Right lobe of liver (tissue), 6 donors: ENCODE data around the gene REV3L. TPM values are rescaled to one million over a fixed set of nuclear protein-coding genes. Genes with fewer than 3 reads are reported as not detected.
A peak's percentile ranks its signal among the peaks of the same experiment; 100 is the strongest.
"Not testable (repeated sequence)": the region's sequence is repeated elsewhere in the genome, so short reads cannot be mapped to it uniquely, and the experiment has no call there.

Source experiments
- ATAC-seq, 4 donors: fragments of 200-7000 bp; cut with Tn5 transposase; one replicate each; pipeline ENCODE4 v1.9.1; 2020; ENCODE audit warnings: mild to moderate bottlenecking in 4 of 4, moderate library complexity in 4 of 4
- DNase-seq, 3 donors: peaks; one replicate each; pipeline ENCODE4 v3.0.0-alpha.2; 2020
- H3K27ac ChIP-seq, 3 donors: fragments of 200-600 bp; one replicate each; pipeline ENCODE4 v1.8.0; 2022
- H3K27me3 ChIP-seq, 2 donors: fragments of 200-600 bp; one replicate each; pipeline ENCODE4 v1.8.0; 2022
- H3K36me3 ChIP-seq, 4 donors: fragments of 200-600 bp; sonication (generic) in 1 of 4; one replicate each; pipeline versions ENCODE4 v1.5.1 to v1.8.0; 2017 to 2022; ENCODE audit warnings: control low read depth in 1 of 4
- H3K4me1 ChIP-seq, 4 donors: fragments of 200-600 bp; sonication (generic) in 1 of 4; one replicate each; pipeline versions ENCODE4 v1.5.1 to v1.8.0; 2017 to 2022; ENCODE audit warnings: control low read depth in 1 of 4
- H3K4me3 ChIP-seq, 3 donors: fragments of 200-600 bp; one replicate each; pipeline ENCODE4 v1.8.0; 2022
- H3K9me3 ChIP-seq, 4 donors: fragments of 200-600 bp; sonication (generic) in 1 of 4; one replicate each; pipeline versions ENCODE4 v1.5.1 to v1.8.0; 2017 to 2022; ENCODE audit warnings: control low read depth in 1 of 4
- CTCF ChIP-seq, 4 donors: fragments of 200-600 bp in 3 of 4; fragments of 450-650 bp in 1 of 4; IDR thresholded peaks; one replicate each; pipeline versions ENCODE4 v1.5.1 to v1.8.0; 2016 to 2022; ENCODE audit warnings: antibody characterized with exemption in 4 of 4, mild to moderate bottlenecking in 2 of 4
- POLR2A ChIP-seq: fragments of 450-650 bp; IDR thresholded peaks from one replicate; pipeline ENCODE4 v1.6.1; 2017; ENCODE audit warnings: antibody characterized with exemption, mild to moderate bottlenecking
- WGBS: methylation state at CpG from one replicate; pipeline ENCODE4 v1.1.6; 2018; ENCODE audit warnings: low coverage, low lambda C conversion rate; ENCODE audit not compliant: insufficient coverage; ENCODE audit errors: missing lambda C conversion rate; 5-methylcytosine and 5-hydroxymethylcytosine counted together
- intact Hi-C, 2 donors: fragments of 100-400 bp; cut with DNase I; formaldehyde crosslinking; loops; one replicate each; pipeline versions ENCODE4 v1.11.2 to v1.14.1; 2022
- total RNA-seq, 6 experiments: library from RNA; depleted of rRNA in 2 of 6; stranded (reverse); fragments of >200 nt in 2 of 6; fragmentation: NEBNext Ultra II Directional in 3 of 6; extraction: Animal tissue kit (Norgen Biotek cat#: 25700) in 3 of 6; gene quantifications; one replicate each; pipeline versions ENCODE4 v1.1.0 to v1.2.4, GENCODE V29; 2016 to 2023
- donor health status: DM: no; HTN: yes; CAD: no.
- donor health status: DM: no; HTN: no; CAD: no.
- donor health status: DM: no; HTN: no; CAD: no.
- donor health status: DM: no; HTN: yes; CAD: no.
- donor health status: DM: no; HTN: yes; CAD: no.

Gene REV3L
- total RNA-seq, 6 experiments from 2014 or later = 9.3 to 21.4 (median 12.5) TPM

GRCh38 chr6:111515259-111515658, 32.2 kb upstream of the REV3L start:
- 31% methylated on average over 2 of the region's 2 CpGs for WGBS
- Histone ChIP-seq H3K9me3 (no peaks in the 10 kb centered on the region), H3K27ac (peak overlapping the region in 2 of 3 donors; percentile 13 to 45), H3K36me3 (no peaks in the 10 kb centered on the region), H3K4me3 (peak overlapping the region in 1 of 3 donors; percentile 18), H3K4me1 (peaks cover 0 to 16% (median 2%) of the 10 kb centered on the region in 4 donors), H3K27me3 (no peaks in the 10 kb centered on the region)
- intact Hi-C loops = no loop called here
- peak; percentile 75 to 91 (median 85) for ATAC-seq
- TF ChIP-seq POLR2A = no peak
- TF ChIP-seq CTCF (IDR thresholded peaks at IDR 0.05) = no peak
- DNase-seq = no peak

DNA sequence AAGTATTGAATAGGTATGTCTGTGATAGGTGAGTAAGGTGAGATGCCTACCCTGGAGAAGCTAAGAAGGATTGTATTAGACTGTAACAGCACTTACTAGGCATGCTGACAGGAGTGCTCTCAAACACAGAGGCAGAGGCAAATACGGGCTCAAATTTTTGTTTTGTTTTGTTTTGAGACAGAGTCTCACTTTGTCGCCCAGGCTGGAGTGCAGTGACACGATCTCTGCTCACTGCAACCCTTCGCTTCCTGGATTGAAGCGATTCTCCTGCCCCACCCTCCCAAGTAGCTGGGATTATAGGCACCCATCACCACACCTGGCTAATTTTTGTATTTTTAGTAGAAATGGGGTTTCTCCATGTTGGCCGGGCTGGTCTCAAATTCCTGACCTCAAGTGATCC, 31.5 kb upstream of the REV3L start:
- H3K27me3 ChIP-seq = not testable (repeated sequence)

DNA sequence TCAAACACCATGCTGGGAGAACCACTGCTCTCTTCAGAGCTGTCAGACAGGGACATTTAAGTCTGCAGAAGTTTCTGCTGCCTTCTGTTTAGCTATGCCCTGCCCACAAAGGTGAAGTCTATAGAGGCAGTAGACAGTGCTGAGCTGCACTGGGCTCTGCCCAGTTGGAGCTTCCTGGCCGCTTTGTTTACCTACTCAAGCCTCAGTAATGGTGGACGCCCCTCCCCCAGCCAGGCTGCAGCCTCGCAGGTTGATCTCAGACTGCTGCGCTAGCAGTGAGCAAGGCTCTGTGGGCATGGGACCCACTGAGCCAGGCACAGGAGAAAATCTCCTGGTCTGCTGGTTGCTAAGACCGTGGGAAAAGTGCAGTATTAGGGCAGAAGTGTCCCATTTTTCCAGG, 24.2 kb upstream of the REV3L start:
- H3K36me3 ChIP-seq, intact Hi-C loops, DNase-seq, H3K27ac ChIP-seq, ATAC-seq, H3K9me3 ChIP-seq, H3K4me1 ChIP-seq, H3K27me3 ChIP-seq, H3K4me3 ChIP-seq: not testable (repeated sequence)
- 100% methylated on average over 2 of the region's 5 CpGs for WGBS

More for the DNA sequence above, 31.5 kb upstream of the REV3L start:
- DNase-seq, H3K9me3 ChIP-seq, H3K36me3 ChIP-seq, intact Hi-C loops: not testable (repeated sequence)
- peak; percentile 66 to 78 (median 71) for ATAC-seq
- 35% methylated on average over 6 of the region's 6 CpGs for WGBS
- Histone ChIP-seq H3K27ac (peak overlapping the region in 2 of 3 donors; percentile 13 to 45), H3K4me1 (peaks cover 0 to 16% (median 2%) of the 10 kb centered on the region in 4 donors), H3K4me3 (peak overlapping the region in 1 of 3 donors; percentile 11)

DNA sequence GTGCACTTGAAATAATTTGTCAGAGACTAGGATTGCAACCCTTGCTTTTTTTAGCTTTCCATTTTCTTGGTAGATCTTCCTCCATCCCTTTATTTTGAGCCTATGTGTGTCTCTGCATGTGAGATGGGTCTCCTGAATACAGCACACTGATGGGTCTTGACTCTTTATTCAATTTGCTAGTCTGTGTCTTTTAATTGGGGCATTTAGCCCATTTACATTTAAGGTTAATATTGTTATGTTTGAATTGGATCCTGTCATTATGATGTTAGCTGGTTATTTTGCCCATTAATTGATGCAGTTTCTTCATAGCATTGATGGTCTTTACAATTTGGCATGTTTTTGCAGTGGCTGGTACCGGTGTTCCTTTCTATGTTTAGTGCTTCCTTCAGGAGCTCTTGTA, 22.5 kb upstream of the REV3L start:
- ATAC-seq, DNase-seq, H3K9me3 ChIP-seq, H3K27ac ChIP-seq, H3K4me3 ChIP-seq, H3K36me3 ChIP-seq, intact Hi-C loops, H3K27me3 ChIP-seq, H3K4me1 ChIP-seq: not testable (repeated sequence)
- 100% methylated on average over 1 of the region's 1 CpG for WGBS

DNA sequence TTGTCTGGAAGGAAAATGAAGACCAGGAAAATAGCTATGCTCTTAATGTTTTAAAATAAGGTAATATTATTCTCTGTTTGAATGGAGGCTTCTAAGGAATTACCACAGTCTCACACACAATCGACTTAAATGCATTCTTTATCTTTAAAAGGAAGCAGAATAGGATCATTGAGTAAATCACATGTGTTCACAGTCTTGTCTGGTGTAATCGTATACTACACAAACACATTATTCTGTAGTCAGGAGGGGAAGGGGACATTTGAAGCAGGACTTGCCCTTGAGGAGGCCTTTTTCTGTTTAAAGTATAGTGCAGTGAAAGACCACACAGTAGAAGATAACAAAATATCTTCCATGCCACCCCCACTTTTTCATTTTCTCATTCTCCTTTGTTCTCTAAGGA, 20.6 kb upstream of the REV3L start:
- Histone ChIP-seq H3K4me1 (no peaks in the 10 kb centered on the region), H3K9me3 (no peaks in the 10 kb centered on the region), H3K27me3 (no peaks in the 10 kb centered on the region), H3K4me3 (no peak overlapping the region), H3K27ac (no peak overlapping the region), H3K36me3 (no peaks in the 10 kb centered on the region)
- intact Hi-C loops = no loop called here
- TF ChIP-seq POLR2A = no peak
- TF ChIP-seq CTCF (IDR thresholded peaks at IDR 0.05) = no peak
- WGBS = 37% methylated on average over 2 of the region's 2 CpGs
- ATAC-seq = no peak
- no peak for DNase-seq

GRCh38 chr6:111503194-111503593, 20.2 kb upstream of the REV3L start:
- Histone ChIP-seq H3K4me1 (no peaks in the 10 kb centered on the region), H3K4me3 (no peak overlapping the region), H3K9me3 (no peaks in the 10 kb centered on the region), H3K27me3 (no peaks in the 10 kb centered on the region), H3K27ac (no peak overlapping the region), H3K36me3 (no peaks in the 10 kb centered on the region)
- TF ChIP-seq CTCF (IDR thresholded peaks at IDR 0.05) = no peak
- no peak for TF ChIP-seq POLR2A
- 100% methylated on average over 1 of the region's 1 CpG for WGBS
- DNase-seq = no peak
- no peak for ATAC-seq
- intact Hi-C loops = no loop called here
